Gastroesophageal sphincter (tissue), 4 donors: ENCODE data around the gene PLXNB3. TPM values are rescaled to one million over a fixed set of nuclear protein-coding genes. Genes with fewer than 3 reads are reported as not detected.

ENCODE experiments used
- ATAC-seq: fragments of 150-250 bp; one replicate; pipeline ENCODE4 v1.9.1; 2016; ENCODE audit warnings: mild to moderate bottlenecking, moderate library complexity
- H3K27ac ChIP-seq, 4 donors: fragments of 200-600 bp; sonication (generic) in 3 of 4; 1 replicate in 3 of 4; 2 replicates in 1 of 4; pipeline ENCODE4 v1.5.1; 2016 to 2019
- H3K27me3 ChIP-seq: fragments of 200-600 bp; sonication (generic); one replicate; pipeline ENCODE4 v1.5.1; 2019
- H3K36me3 ChIP-seq, 2 donors: fragments of 200-600 bp; sonication (generic); one replicate each; pipeline ENCODE4 v1.5.1; 2019; ENCODE audit warnings: control low read depth in 1 of 2
- H3K4me1 ChIP-seq, 3 donors: fragments of 200-600 bp; sonication (generic); 1 replicate in 2 of 3; 2 replicates in 1 of 3; pipeline ENCODE4 v1.5.1; 2016 to 2019; ENCODE audit warnings: control low read depth in 2 of 3
- H3K4me3 ChIP-seq, 2 donors: fragments of 200-600 bp; sonication (generic); one replicate each; pipeline ENCODE4 v1.5.1; 2019; ENCODE audit warnings: mild to moderate bottlenecking in 1 of 2, moderate library complexity in 1 of 2
- H3K9me3 ChIP-seq, 3 donors: fragments of 200-600 bp; sonication (generic); one replicate each; pipeline ENCODE4 v1.5.1; 2017 to 2019; ENCODE audit warnings: control low read depth in 2 of 3
- EP300 ChIP-seq: sonication (generic); formaldehyde crosslinking; IDR thresholded peaks from one replicate; pipeline ENCODE4 v1.6.1; 2017; ENCODE audit warnings: antibody characterized with exemption, mild to moderate bottlenecking
- POLR2A ChIP-seq, 2 donors: fragments of 450-650 bp; IDR thresholded peaks; one replicate each; pipeline ENCODE4 v1.6.1; 2017; ENCODE audit warnings: antibody characterized with exemption in 2 of 2, mild to moderate bottlenecking in 2 of 2, moderate library complexity in 1 of 2
- POLR2AphosphoS5 ChIP-seq: sonication (generic); formaldehyde crosslinking; IDR thresholded peaks from one replicate; pipeline ENCODE4 v1.6.1; 2017; ENCODE audit warnings: antibody characterized with exemption
- WGBS, 2 donors: methylation state at CpG; one replicate each; pipeline ENCODE4 v1.1.5; 2018; ENCODE audit warnings: low coverage in 1 of 2; 5-methylcytosine and 5-hydroxymethylcytosine counted together
- total RNA-seq, 4 donors: library from RNA; depleted of rRNA; stranded (reverse); fragments of >200 nt; gene quantifications; one replicate each; pipeline ENCODE4 v1.1.0, GENCODE V29; 2016
- TF ChIP-seq, protein P1 (sequence below), 4 experiments: fragments of 200-600 bp in 2 of 4; fragments of 450-650 bp in 2 of 4; sonication (generic) in 1 of 4; IDR thresholded peaks; one replicate each; pipeline ENCODE4 v1.5.1; 2017 to 2019; ENCODE audit warnings: antibody characterized with exemption in 4 of 4, mild to moderate bottlenecking in 2 of 4, moderate library complexity in 2 of 4

The PLXNB3 gene
- total RNA-seq, 4 donors from 2014 or later: 9.2 to 19.2 (median 16.8) TPM

- Histone ChIP-seq H3K27me3 (no peaks in the 10 kb centered on the region), H3K27ac (no peak overlapping the region), H3K9me3 (no peaks in the 10 kb centered on the region), H3K4me1 (peaks cover 0 to 21% (median 0%) of the 10 kb centered on the region in 3 donors), H3K4me3 (no peak overlapping the region), H3K36me3 (peaks cover 0 to 40% of the 10 kb centered on the region in 2 donors)
- no peak for ATAC-seq
- no peak for TF ChIP-seq POLR2AphosphoS5
- no CpG with 5 or more reads among the region's 16 CpGs for WGBS, 2 donors
These were observed 36.2 kb downstream of the PLXNB3 start for GRCh38 chrX:153800177-153800722.

GRCh38 chrX:153800746-153801145 is 36.7 kb downstream of the PLXNB3 start:
- no peaks in the 10 kb centered on the region for H3K27me3 ChIP-seq
- no peaks in the 10 kb centered on the region for H3K9me3 ChIP-seq
- TF ChIP-seq POLR2A (IDR thresholded peaks at IDR 0.05) (no peak), EP300 (no peak), POLR2AphosphoS5 (no peak)
- TF ChIP-seq, protein P1, sequence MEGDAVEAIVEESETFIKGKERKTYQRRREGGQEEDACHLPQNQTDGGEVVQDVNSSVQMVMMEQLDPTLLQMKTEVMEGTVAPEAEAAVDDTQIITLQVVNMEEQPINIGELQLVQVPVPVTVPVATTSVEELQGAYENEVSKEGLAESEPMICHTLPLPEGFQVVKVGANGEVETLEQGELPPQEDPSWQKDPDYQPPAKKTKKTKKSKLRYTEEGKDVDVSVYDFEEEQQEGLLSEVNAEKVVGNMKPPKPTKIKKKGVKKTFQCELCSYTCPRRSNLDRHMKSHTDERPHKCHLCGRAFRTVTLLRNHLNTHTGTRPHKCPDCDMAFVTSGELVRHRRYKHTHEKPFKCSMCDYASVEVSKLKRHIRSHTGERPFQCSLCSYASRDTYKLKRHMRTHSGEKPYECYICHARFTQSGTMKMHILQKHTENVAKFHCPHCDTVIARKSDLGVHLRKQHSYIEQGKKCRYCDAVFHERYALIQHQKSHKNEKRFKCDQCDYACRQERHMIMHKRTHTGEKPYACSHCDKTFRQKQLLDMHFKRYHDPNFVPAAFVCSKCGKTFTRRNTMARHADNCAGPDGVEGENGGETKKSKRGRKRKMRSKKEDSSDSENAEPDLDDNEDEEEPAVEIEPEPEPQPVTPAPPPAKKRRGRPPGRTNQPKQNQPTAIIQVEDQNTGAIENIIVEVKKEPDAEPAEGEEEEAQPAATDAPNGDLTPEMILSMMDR (IDR thresholded peaks at IDR 0.05): no peak
- no peak for ATAC-seq
- H3K4me1 ChIP-seq: peaks cover 0 to 16% (median 0%) of the 10 kb centered on the region in 3 donors
- H3K36me3 ChIP-seq: peaks cover 0 to 40% of the 10 kb centered on the region in 2 donors
- H3K4me3 ChIP-seq: no peak overlapping the region
- no peak overlapping the region for H3K27ac ChIP-seq
- no CpG with 5 or more reads among the region's 7 CpGs for WGBS, 2 donors

- Histone ChIP-seq H3K27ac (no peak overlapping the region), H3K4me3 (no peak overlapping the region), H3K36me3 (peaks cover 0 to 40% of the 10 kb centered on the region in 2 donors), H3K9me3 (no peaks in the 10 kb centered on the region), H3K27me3 (no peaks in the 10 kb centered on the region), H3K4me1 (peaks cover 0 to 9% (median 0%) of the 10 kb centered on the region in 3 donors)
- ATAC-seq: no peak
- no CpG with 5 or more reads among the region's 8 CpGs for WGBS, 2 donors
- no peak for TF ChIP-seq EP300
- no peak for TF ChIP-seq POLR2AphosphoS5
- no peak for TF ChIP-seq POLR2A (IDR thresholded peaks at IDR 0.05)
- TF ChIP-seq, protein P1 (IDR thresholded peaks at IDR 0.05): no peak
These were observed 37.6 kb downstream of the PLXNB3 start for GRCh38 chrX:153801669-153802068.

- Histone ChIP-seq H3K4me1 (peaks cover 0 to under 1% (median 0%) of the 10 kb centered on the region in 3 donors), H3K4me3 (no peak overlapping the region), H3K36me3 (peaks cover 0 to 31% of the 10 kb centered on the region in 2 donors), H3K27me3 (no peaks in the 10 kb centered on the region), H3K27ac (no peak overlapping the region), H3K9me3 (no peaks in the 10 kb centered on the region)
- ATAC-seq: no peak
- WGBS, 2 donors: 76 to 82% methylated on average over 3 to 10 of the region's 14 CpGs
- TF ChIP-seq POLR2AphosphoS5: no peak
- TF ChIP-seq POLR2A (IDR thresholded peaks at IDR 0.05): no peak
- TF ChIP-seq, protein P1 (IDR thresholded peaks at IDR 0.05): no peak
These were observed 38.5 kb downstream of the PLXNB3 start for GRCh38 chrX:153802513-153803045.

GRCh38 chrX:153803211-153804099 is 39.4 kb downstream of the PLXNB3 start:
- Histone ChIP-seq H3K36me3 (peaks cover 0 to 22% of the 10 kb centered on the region in 2 donors), H3K4me3 (no peak overlapping the region), H3K9me3 (no peaks in the 10 kb centered on the region), H3K27ac (no peak overlapping the region), H3K4me1 (no peaks in the 10 kb centered on the region), H3K27me3 (no peaks in the 10 kb centered on the region)
- TF ChIP-seq, protein P1 (IDR thresholded peaks at IDR 0.05): no peak
- no peak for TF ChIP-seq POLR2AphosphoS5
- TF ChIP-seq POLR2A (IDR thresholded peaks at IDR 0.05): no peak
- no peak for TF ChIP-seq EP300
- ATAC-seq: no peak
- 90 to 95% methylated on average over 2 to 7 of the region's 87 CpGs for whole genome bisulfite sequencing, 2 donors
